GM19328 (cell line): Measurements from ENCODE around the gene PIGS.
"Not testable (repeated sequence)": the region's sequence is repeated elsewhere in the genome, so short reads cannot be mapped to it uniquely, and the experiment has no call there.

Source experiments
- ATAC-seq: cut with Tn5 transposase; IDR thresholded peaks from one replicate; pipeline ENCODE4 v1.9.1; 2021; ENCODE audit warnings: mild to moderate bottlenecking, moderate library complexity; ENCODE audit not compliant: unreplicated experiment

PIGS gene

DNA sequence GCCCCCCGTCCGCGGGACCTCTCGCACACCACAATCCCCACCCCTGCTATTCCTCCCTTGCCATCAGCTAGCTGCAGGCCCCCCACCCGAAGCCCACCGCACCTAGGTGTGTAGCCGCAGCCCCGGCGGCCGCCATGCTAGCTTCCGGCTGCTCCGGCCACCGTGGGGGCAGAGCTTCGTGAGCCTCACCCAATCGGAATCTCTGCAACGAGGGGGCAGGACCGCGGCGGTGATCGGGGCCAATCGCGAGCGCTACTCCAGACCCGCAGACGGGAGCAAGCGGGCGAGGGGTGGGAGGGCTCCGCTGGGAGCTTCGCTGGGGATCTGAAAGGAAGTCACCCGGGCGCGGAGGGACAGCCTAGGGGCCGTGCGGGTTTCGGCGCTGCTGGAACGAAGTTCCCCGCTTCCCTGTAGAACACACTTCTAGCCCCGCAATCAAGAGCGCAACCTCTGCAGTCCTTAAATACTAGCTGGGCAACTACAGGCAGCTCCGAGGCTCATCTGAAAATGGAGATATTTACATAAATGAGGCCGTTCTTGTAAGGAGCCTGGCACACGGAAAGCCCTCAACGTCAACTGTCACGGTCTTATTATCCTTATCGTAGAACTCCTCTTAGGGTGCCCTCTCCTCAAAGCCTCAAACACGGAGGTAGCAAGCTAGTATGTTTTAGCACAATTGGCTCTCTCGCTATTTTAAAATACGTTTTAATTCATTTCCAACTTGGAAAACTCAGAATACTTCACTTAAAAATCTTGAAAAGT is at the start of gene PIGS:
Gene PIGS (minus strand): TSS at position 164 of the 762 bp plus-strand sequence. CDS start 28 bp downstream, at position 136.
- ATAC-seq, result peak; percentile 86

DNA sequence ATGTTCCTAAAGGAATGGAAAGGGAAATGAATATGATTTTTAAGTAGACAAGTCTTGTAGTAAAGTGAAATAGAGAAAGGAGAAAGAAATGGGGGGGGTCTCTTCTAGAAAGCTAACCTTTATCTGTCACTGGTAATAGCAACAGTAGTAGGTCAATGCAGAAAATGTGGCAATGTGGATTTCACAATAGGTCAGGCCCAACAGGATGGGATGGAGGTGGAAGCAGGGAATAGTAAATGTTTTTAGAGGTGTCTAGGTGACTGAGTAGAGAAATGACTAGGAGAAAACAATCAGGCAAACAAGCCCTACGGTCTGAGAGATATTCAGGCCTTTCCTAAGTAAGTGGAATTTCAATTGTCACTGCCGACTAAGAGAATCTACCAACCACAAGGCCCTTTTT is 48.7 kb upstream of the PIGS start:
- no peak for ATAC-seq

DNA sequence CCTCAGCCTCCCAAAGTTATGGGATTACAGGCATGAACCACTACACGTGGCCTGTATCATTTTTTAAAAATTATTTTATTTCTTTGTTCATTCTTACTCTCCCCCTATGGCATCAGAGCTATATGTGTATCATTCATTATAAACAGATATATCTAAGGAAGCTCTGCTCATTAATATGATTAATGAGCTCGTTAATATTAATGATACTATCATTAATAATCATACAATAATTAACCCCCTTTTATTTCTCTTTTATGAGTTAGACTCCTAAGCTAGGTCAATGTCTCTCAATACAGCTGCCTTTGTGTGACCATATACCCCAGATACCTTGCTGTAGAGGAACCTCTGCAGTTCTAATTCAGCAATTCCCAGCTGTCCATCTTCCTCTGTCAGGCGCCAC is 47.1 kb upstream of the PIGS start:
- no peak for ATAC-seq

GRCh38 chr17:28616281-28616680 is 45.0 kb upstream of the PIGS start:
- no peak for ATAC-seq

DNA sequence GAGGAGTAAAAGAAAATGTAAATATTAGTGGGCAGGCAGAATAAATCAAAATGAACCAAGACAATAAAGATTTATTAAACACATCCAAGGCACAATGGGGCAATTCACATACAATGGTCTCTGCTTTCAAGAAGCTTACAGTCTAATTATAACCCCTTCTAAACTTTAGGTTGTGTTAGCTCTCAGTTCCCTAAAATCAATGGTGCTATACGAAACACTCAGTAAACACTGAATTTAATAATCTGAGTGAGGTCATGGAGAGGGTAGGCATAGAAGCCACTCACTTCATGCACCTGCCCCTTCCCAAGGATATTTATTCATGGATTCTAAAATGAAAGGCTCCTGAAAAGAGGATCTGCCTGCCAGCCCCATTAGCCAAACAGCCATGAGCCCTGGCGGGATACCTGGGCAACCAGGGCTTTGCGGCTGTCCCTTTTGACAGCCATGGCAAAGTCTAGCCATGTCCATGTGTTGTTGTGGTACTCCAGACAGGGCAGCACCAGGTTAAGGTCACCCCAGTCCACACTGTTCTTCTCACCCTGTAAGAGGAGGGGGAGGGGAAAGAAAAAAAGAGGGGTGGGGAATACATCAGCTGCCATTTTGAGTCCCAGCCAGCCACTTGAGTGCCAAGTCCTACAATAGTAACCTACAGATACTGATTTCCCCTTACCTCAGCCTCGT is 44.1 kb upstream of the PIGS start:
- ATAC-seq, result no peak

DNA sequence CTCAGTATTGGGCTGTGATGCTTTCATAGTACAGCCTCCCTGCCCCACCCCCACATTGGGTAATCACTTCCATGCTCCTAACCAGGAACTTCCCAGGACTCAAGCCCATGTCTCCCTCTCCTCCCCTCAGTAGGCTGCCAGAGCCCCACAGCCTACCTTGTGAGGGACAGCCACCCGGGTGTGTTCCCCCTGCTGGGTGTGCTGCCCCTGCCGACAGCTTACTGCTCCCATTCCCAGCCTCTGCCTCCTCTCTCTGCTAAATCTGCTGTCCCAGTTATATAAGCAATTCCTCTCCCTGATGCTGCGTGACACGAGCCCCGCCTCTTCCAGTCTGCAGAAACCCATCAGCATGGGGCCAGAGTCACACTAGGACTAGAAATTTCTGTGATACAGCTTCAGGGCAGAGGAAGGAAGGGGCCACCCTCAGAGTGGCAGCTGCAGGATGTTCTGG is 42.6 kb upstream of the PIGS start, which contains the start of gene RSKR:
Gene RSKR (minus strand): TSS at position 255 of the 451 bp plus-strand sequence. CDS start 24 bp downstream, at position 231.
- no peak for ATAC-seq

DNA sequence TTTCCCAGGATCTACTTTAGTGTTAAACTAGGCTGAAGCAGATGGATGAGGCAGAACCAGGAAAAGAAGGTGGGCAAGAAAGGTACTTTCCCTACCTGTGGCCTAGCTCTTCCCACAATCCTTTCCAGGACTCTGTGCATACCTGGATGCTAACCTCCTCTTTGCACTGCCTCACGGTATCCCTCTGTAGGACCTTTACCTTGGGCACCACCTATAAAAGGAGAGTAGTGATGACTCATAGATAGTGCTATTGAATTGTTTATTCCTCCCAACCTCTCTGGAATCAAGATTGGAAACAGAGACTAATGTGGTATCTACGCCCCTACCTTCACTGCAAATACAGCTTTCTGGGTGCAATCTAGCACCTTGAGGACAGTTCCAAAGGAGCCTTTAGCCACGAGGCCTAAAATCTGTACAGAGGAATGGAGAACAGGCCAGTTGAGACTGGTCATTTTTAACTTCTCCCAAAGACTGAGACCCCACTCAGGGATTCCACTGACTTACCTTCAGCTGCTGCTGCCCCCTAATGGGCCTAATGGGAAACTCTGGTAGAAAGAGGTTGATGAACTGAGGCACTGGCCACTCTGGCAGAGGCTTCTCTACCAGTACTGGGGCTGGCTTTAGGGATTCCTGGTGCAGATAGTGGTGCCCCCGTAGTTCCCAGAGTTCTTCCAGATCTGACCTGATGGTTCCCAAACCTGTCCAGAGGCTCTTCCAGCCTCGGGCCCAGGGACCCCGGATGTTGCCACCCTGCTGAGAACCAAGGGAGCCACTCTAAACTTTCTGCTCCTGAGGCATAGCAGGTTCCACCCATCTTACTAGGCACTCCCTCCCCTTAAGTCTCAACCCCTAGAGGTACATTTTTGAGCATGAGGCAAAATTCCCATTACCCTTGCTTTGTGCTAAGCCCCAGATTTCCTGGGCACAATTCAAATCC is 41.9 kb upstream of the PIGS start:
- ATAC-seq, result no peak

GRCh38 chr17:28612531-28612930 is 41.2 kb upstream of the PIGS start:
- no peak for ATAC-seq

GRCh38 chr17:28610376-28610775 is 39.1 kb upstream of the PIGS start:
- no peak for ATAC-seq

- ATAC-seq, result not testable (repeated sequence)
Measured at GRCh38 chr17:28604031-28604430, 32.7 kb upstream of the PIGS start.

GRCh38 chr17:28599311-28600184 is 28.2 kb upstream of the PIGS start:
- peak; percentile 36 for ATAC-seq

GRCh38 chr17:28598799-28599310 is 27.5 kb upstream of the PIGS start, which contains the start of gene SPAG5:
Gene SPAG5 (minus strand): TSS chr17:28599025. CDS start chr17:28598946, 79 bp downstream.
- ATAC-seq, result peak; percentile 72

- ATAC-seq, result no peak
Measured at GRCh38 chr17:28598389-28598788, 27.1 kb upstream of the PIGS start.

GRCh38 chr17:28597606-28598383 is 26.5 kb upstream of the PIGS start:
- ATAC-seq, result no peak

GRCh38 chr17:28592260-28592659 is 20.9 kb upstream of the PIGS start:
- ATAC-seq, result no peak

- ATAC-seq, result no peak
Measured at GRCh38 chr17:28585851-28586250, 14.5 kb upstream of the PIGS start.

- ATAC-seq, result no peak
Measured at GRCh38 chr17:28584434-28584833, 13.1 kb upstream of the PIGS start.

GRCh38 chr17:28582513-28582912 is 11.2 kb upstream of the PIGS start:
- ATAC-seq, result no peak

GRCh38 chr17:28580959-28581358 is 9.6 kb upstream of the PIGS start:
- ATAC-seq, result no peak
